ENCODE results near the gene LDLRAD1. TPM values are rescaled to one million over a fixed set of nuclear protein-coding genes. Genes with fewer than 3 reads are reported as not detected.
"Not testable (repeated sequence)": the region's sequence is repeated elsewhere in the genome, so short reads cannot be mapped to it uniquely, and the experiment has no call there.

The LDLRAD1 gene
- total and polyA plus RNA-seq, 8 donors: 0.12 to 0.40 TPM; not detected in 6

DNA sequence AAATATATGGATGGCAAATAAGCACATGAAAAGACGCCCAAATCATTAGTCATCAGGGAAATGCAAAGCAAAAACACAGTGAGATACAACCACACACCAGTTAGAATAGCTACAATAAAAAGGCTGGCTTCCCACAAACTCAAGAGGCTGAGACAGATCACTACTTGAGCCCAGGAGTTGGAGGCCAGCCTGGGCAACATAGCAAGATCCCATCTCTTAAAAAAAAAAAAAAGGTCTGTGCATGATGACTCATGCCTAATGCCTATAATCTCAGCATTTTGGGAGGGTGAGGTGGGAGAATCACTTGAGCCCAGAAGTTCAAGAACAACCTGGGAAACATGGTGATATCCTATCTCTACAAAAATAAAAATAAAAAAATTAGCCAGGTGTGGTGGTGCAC lies 19.8 kb downstream of the LDLRAD1 start:
- no peak for DNase-seq
- H3K9me3 ChIP-seq: no peaks in the 10 kb centered on the region
- no peak overlapping the region for H3K4me3 ChIP-seq
- no peak for TF ChIP-seq EP300 (IDR thresholded peaks at IDR 0.05)
- no peak for TF ChIP-seq POLR2A (IDR thresholded peaks at IDR 0.05)
- TF ChIP-seq, protein P1, sequence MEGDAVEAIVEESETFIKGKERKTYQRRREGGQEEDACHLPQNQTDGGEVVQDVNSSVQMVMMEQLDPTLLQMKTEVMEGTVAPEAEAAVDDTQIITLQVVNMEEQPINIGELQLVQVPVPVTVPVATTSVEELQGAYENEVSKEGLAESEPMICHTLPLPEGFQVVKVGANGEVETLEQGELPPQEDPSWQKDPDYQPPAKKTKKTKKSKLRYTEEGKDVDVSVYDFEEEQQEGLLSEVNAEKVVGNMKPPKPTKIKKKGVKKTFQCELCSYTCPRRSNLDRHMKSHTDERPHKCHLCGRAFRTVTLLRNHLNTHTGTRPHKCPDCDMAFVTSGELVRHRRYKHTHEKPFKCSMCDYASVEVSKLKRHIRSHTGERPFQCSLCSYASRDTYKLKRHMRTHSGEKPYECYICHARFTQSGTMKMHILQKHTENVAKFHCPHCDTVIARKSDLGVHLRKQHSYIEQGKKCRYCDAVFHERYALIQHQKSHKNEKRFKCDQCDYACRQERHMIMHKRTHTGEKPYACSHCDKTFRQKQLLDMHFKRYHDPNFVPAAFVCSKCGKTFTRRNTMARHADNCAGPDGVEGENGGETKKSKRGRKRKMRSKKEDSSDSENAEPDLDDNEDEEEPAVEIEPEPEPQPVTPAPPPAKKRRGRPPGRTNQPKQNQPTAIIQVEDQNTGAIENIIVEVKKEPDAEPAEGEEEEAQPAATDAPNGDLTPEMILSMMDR (IDR thresholded peaks at IDR 0.05): no peak
- TF ChIP-seq POLR2AphosphoS5 (IDR thresholded peaks at IDR 0.05): no peak
- H3K27me3 ChIP-seq: no peaks in the 10 kb centered on the region
- WGBS, 5 donors: 84 to 100% (median 90%) methylated on average over 1 of the region's 1 CpG
- H3K4me1 ChIP-seq: peaks cover 0 to 11% (median 10%) of the 10 kb centered on the region in 4 donors
- intact Hi-C loops (cut with DNase I; ENCODE audit: low total_unique reads): no loop called here
- no peaks in the 10 kb centered on the region for H3K36me3 ChIP-seq
- no peak overlapping the region for H3K27ac ChIP-seq

DNA sequence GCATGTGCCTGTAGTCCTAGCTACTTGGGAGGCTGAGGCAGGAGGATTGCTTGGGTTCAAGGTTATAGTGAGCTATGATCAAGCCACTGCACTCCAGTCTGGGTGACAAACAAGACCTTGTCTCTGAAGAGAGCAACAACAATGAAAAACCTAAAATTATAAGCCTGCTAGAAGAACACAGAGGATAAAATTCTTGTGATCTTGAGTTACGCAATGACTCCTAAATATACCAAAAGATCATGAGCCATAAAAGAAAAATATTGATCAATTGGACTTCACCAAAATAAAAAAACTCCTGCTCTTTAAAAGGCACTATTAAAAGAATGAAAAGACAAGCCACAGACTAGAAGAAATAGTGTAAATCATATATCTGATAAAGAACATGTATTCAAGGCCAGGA lies 22.3 kb downstream of the LDLRAD1 start:
- Histone ChIP-seq H3K27me3 (no peaks in the 10 kb centered on the region), H3K4me3 (no peak overlapping the region), H3K27ac (no peak overlapping the region), H3K4me1 (no peaks in the 10 kb centered on the region), H3K9me3 (no peaks in the 10 kb centered on the region), H3K36me3 (no peaks in the 10 kb centered on the region)
- TF ChIP-seq, protein P1 (IDR thresholded peaks at IDR 0.05): no peak
- TF ChIP-seq POLR2A (IDR thresholded peaks at IDR 0.05): no peak
- WGBS, 5 donors: 85 to 98% (median 96%) methylated on average over 1 of the region's 1 CpG
- intact Hi-C loops (cut with DNase I; ENCODE audit: low total_unique reads): no loop called here
- no peak for DNase-seq

DNA sequence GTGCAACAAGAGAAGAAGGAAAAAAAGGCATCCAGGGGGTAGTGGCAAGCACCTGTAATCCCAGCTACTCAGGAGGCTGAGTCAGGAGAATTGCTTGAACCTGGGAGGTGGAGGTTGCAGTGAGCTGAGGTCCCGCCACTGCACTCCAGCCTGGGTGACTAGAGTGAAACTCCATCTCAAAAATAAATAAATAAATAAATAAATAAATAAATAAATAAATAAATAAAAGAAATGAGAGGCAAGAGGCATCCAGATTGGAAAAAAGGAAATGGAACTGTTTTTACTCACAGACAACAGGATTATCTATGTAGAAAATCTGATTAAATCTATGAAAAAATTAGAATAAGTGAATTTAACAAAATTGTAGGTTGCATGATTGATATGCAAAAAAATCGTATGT lies 23.5 kb downstream of the LDLRAD1 start:
- H3K27ac ChIP-seq; H3K27me3 ChIP-seq; DNase-seq; intact Hi-C loops (cut with DNase I; ENCODE audit: low total_unique reads); H3K9me3 ChIP-seq; H3K4me3 ChIP-seq; H3K4me1 ChIP-seq; H3K36me3 ChIP-seq: not testable (repeated sequence)
- 86 to 94% (median 91%) methylated on average over 2 of the region's 2 CpGs for WGBS, 5 donors

DNA sequence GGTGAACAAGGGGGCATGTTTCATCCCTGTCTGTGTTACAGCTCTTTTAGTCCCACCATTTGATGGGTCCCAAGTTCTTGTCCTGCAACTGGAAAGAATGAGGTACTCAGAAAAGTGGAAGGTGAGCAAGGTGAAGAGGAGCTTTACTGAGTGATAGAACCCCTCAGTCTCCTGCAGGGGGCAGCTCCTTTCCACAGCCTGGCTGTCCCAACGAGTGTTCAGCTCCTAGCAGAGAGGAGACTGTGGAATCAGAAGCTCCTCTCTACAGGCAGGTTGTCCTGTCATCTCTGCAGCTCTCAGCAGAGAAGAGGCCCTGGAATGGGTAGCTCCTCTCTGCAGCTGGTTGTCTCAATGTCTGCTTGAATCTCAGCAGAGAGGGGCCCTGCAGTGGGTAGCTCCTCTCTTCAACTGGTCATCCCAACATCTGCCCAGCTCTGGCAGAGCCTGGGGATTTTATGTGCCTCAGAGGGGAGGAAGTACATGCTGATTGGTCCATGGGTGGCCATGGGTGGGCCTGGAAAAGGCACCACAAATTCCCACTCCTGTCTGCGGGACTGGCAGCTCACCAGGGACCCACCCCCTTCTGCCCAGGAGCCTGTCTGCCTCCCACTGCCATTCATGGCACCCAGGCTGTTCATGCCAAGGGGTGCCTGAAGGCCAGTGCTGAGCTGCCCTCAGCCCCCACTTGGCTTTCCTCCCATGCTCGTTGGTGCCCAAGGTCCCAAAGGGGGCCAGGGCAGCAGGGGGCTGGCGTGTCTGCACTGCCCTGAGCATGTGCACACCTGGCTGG lies 25.7 kb downstream of the LDLRAD1 start:
- TF ChIP-seq, protein P1 (IDR thresholded peaks at IDR 0.05): peak in 3 of 7 experiments; percentile 6 to 25 (median 8)
- TF ChIP-seq POLR2A (IDR thresholded peaks at IDR 0.05) (no peak), EP300 (IDR thresholded peaks at IDR 0.05) (no peak), POLR2AphosphoS5 (IDR thresholded peaks at IDR 0.05) (no peak)
- Histone ChIP-seq H3K36me3 (no peaks in the 10 kb centered on the region), H3K4me3 (no peak overlapping the region), H3K4me1 (no peaks in the 10 kb centered on the region), H3K9me3 (no peaks in the 10 kb centered on the region), H3K27me3 (no peaks in the 10 kb centered on the region), H3K27ac (no peak overlapping the region)
- no peak for DNase-seq
- intact Hi-C loops (cut with DNase I; ENCODE audit: low total_unique reads): no loop called here
- WGBS, 5 donors: 68 to 79% (median 72%) methylated on average over 4 of the region's 4 CpGs

DNA sequence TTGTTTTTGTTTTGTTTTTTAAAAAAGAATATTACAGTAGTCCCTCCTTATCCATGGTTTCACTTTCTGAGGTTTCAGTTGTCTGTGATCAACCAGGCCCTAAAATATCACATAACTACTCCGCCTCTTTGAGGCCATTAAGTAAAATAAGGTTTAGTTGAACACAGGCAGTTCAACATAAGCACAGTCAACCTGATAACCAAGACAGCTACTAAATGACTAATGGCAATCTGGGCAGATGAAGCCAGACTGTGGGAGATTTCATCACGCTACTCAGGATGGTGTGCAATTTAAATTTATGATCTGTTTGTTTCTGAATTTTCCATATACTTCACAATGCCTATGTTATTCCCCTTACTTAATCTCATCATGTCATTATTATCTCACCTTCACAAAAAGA lies 30.1 kb downstream of the LDLRAD1 start:
- no peak overlapping the region for H3K4me3 ChIP-seq
- no peaks in the 10 kb centered on the region for H3K9me3 ChIP-seq
- peaks cover 0 to 3% (median under 1%) of the 10 kb centered on the region in 4 donors for H3K4me1 ChIP-seq
- intact Hi-C loops (cut with DNase I; ENCODE audit: low total_unique reads): no loop called here
- no peaks in the 10 kb centered on the region for H3K27me3 ChIP-seq
- no peak for DNase-seq
- TF ChIP-seq EP300 (IDR thresholded peaks at IDR 0.05): no peak
- TF ChIP-seq POLR2AphosphoS5 (IDR thresholded peaks at IDR 0.05): no peak
- no peak for TF ChIP-seq POLR2A (IDR thresholded peaks at IDR 0.05)
- TF ChIP-seq, protein P1 (IDR thresholded peaks at IDR 0.05): no peak
- no peaks in the 10 kb centered on the region for H3K36me3 ChIP-seq
- H3K27ac ChIP-seq: no peak overlapping the region
- 74 to 91% (median 84%) methylated on average over 2 of the region's 2 CpGs for WGBS, 5 donors

Data from stomach (tissue), 9 donors.